ENCODE data around the gene GGA1.
"Not testable (repeated sequence)": the region's sequence is repeated elsewhere in the genome, so short reads cannot be mapped to it uniquely, and the experiment has no call there.

Gene GGA1

DNA sequence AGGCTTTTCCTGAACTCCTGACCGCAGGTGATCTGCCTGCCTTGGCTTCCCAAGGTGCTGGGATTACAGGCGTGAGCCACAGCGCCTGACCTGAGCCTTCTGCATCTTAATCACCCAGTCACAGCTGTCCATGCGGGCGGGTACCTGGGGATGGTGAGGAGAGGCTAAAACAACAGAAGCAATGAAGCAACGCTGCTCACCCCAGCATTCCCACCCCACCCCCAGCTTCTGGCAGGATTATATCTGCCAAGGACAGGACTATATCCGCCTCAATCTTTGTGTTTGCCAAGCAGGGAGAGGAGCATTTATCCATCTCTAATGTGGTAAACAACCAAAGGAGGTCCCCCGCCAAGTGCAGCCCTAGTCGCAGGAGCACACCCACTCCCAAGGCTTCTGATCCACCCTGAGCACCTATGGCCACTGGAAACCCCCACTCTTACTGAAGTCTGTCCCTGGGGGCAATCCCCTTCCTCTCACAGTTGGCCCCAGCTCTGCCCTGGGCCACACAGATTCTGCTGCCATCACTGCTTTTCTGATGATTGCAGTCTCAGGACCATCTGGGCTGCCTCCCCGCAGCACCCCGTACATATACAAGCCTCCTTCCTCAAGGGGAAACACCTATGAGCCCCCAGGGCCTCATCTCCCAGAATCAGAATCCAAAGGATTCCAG, 20.0 kb upstream of the GGA1 start:
- TF ChIP-seq POU2F2 (IDR thresholded peaks at IDR 0.05; ENCODE audit: low read depth, low read length): no peak
- DNase-seq (ENCODE audit: insufficient read length, low spot score) (no peak), FAIRE-seq (no peak)

- DNase-seq (ENCODE audit: insufficient read length, low spot score) (no peak), FAIRE-seq (no peak)
- no peak for TF ChIP-seq POU2F2 (IDR thresholded peaks at IDR 0.05; ENCODE audit: low read depth, low read length)
- TF ChIP-seq PAX5 (IDR thresholded peaks at IDR 0.05; ENCODE audit: insufficient read depth, low read length, severe bottlenecking): no peak
- TF ChIP-seq POLR2A (IDR thresholded peaks at IDR 0.05; ENCODE audit: low read depth, low read length): no peak
- TF ChIP-seq POLR2AphosphoS5 (IDR thresholded peaks at IDR 0.05; ENCODE audit: low read depth, low read length): no peak
- no peak for TF ChIP-seq SPI1 (IDR thresholded peaks at IDR 0.05; ENCODE audit: low read depth, low read length)
- TF ChIP-seq TAF1 (IDR thresholded peaks at IDR 0.05; ENCODE audit: low read depth, low read length): no peak
These were observed 19.0 kb upstream of the GGA1 start for GRCh38 chr22:37589636-37590035.

DNA sequence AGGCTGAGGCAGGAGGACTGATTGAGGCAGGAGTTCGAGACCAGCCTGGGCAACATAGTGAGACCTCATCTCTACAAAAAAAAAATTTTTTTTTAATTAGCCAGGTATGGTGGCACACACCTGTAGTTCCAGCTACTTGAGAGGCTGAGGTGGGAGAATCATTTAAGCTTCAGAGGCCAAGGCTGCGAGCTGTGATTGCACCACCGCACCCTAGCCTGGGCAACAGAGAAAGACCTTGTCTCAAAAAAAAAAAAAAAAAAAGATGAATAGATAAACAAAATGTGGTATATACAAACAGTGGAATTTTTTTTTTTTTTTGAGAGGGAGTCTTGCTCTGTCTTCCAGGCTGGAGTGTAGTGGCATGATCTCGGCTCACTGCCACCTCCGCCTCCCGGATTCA, 17.6 kb upstream of the GGA1 start:
- FAIRE-seq; DNase-seq (ENCODE audit: insufficient read length, low spot score): not testable (repeated sequence)

GRCh38 chr22:37591823-37592404, 16.7 kb upstream of the GGA1 start:
- DNase-seq (ENCODE audit: insufficient read length, low spot score) (no peak), FAIRE-seq (no peak)

DNA sequence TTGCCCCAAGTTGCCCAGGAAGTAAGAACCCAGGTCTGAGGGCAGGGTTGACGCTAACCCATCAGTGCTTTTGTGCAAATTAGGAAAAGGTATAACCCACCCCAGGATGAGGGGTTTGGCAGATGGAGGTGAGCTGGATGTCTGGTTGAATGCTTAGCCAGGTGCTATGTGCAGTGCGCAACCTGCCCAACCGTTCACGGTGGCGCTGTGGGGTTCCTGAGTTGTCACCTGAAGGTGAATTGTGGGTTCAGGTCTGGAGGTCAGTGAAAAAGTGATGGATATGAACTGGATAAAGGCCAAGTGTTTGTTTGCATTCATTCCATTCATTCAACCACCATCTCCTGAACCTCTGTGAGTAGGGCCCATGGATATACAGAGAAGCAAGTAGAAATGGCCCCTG, 14.4 kb upstream of the GGA1 start:
- DNase-seq (ENCODE audit: insufficient read length, low spot score): no peak
- no peak for FAIRE-seq
- no peak for TF ChIP-seq TAF1 (IDR thresholded peaks at IDR 0.05; ENCODE audit: low read depth, low read length)
- TF ChIP-seq POU2F2 (IDR thresholded peaks at IDR 0.05; ENCODE audit: low read depth, low read length): no peak
- no peak for TF ChIP-seq PAX5 (IDR thresholded peaks at IDR 0.05; ENCODE audit: insufficient read depth, low read length, severe bottlenecking)
- no peak for TF ChIP-seq POLR2AphosphoS5 (IDR thresholded peaks at IDR 0.05; ENCODE audit: low read depth, low read length)
- TF ChIP-seq POLR2A (IDR thresholded peaks at IDR 0.05; ENCODE audit: low read depth, low read length): no peak
- no peak for TF ChIP-seq SPI1 (IDR thresholded peaks at IDR 0.05; ENCODE audit: low read depth, low read length)

More at GRCh38 chr22:37591823-37592404, 16.7 kb upstream of the GGA1 start:
- no peak for TF ChIP-seq SPI1 (IDR thresholded peaks at IDR 0.05; ENCODE audit: low read depth, low read length)
- TF ChIP-seq TAF1 (IDR thresholded peaks at IDR 0.05; ENCODE audit: low read depth, low read length): no peak

DNA sequence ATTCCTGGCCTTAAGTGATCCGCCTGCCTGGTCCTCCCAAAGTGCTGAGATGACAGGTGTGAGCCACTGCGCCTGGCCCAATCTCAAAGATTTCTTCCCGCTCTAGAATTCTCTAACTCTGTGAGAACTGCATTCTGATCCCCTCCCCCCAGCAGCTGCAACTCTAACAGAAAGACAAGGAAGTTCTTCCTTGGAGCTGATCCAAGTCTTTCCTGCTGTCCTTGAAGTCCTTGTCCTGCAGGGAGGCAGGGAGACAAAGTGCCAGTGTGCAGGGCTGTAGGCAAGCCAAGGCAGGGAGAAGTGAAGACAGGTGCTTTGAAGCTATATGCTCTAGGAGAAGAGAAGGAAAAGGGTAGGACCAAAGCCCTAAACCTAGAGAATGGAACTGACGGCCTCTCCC, 9.5 kb upstream of the GGA1 start:
- FAIRE-seq (no peak), DNase-seq (ENCODE audit: insufficient read length, low spot score) (no peak)
- TF ChIP-seq POLR2AphosphoS5 (IDR thresholded peaks at IDR 0.05; ENCODE audit: low read depth, low read length): no peak
- TF ChIP-seq POU2F2 (IDR thresholded peaks at IDR 0.05; ENCODE audit: low read depth, low read length): no peak
- TF ChIP-seq SPI1 (IDR thresholded peaks at IDR 0.05; ENCODE audit: low read depth, low read length): no peak
- no peak for TF ChIP-seq TAF1 (IDR thresholded peaks at IDR 0.05; ENCODE audit: low read depth, low read length)
- TF ChIP-seq POLR2A (IDR thresholded peaks at IDR 0.05; ENCODE audit: low read depth, low read length): no peak
- no peak for TF ChIP-seq PAX5 (IDR thresholded peaks at IDR 0.05; ENCODE audit: insufficient read depth, low read length, severe bottlenecking)

- TF ChIP-seq SPI1 (IDR thresholded peaks at IDR 0.05; ENCODE audit: low read depth, low read length): no peak
- no peak for TF ChIP-seq POU2F2 (IDR thresholded peaks at IDR 0.05; ENCODE audit: low read depth, low read length)
- no peak for TF ChIP-seq POLR2A (IDR thresholded peaks at IDR 0.05; ENCODE audit: low read depth, low read length)
- TF ChIP-seq TAF1 (IDR thresholded peaks at IDR 0.05; ENCODE audit: low read depth, low read length): no peak
- no peak for TF ChIP-seq POLR2AphosphoS5 (IDR thresholded peaks at IDR 0.05; ENCODE audit: low read depth, low read length)
- TF ChIP-seq PAX5 (IDR thresholded peaks at IDR 0.05; ENCODE audit: insufficient read depth, low read length, severe bottlenecking): no peak
- FAIRE-seq (no peak), DNase-seq (ENCODE audit: insufficient read length, low spot score) (no peak)
These were observed 7.5 kb upstream of the GGA1 start for GRCh38 chr22:37601203-37601539.

- DNase-seq (ENCODE audit: insufficient read length, low spot score) (no peak), FAIRE-seq (peak; percentile 91)
- TF ChIP-seq POU2F2 (IDR thresholded peaks at IDR 0.05; ENCODE audit: low read depth, low read length): peak; percentile 98
- TF ChIP-seq POLR2A (IDR thresholded peaks at IDR 0.05; ENCODE audit: low read depth, low read length): no peak
These were observed 6.8 kb upstream of the GGA1 start for GRCh38 chr22:37601540-37602442.

DNA sequence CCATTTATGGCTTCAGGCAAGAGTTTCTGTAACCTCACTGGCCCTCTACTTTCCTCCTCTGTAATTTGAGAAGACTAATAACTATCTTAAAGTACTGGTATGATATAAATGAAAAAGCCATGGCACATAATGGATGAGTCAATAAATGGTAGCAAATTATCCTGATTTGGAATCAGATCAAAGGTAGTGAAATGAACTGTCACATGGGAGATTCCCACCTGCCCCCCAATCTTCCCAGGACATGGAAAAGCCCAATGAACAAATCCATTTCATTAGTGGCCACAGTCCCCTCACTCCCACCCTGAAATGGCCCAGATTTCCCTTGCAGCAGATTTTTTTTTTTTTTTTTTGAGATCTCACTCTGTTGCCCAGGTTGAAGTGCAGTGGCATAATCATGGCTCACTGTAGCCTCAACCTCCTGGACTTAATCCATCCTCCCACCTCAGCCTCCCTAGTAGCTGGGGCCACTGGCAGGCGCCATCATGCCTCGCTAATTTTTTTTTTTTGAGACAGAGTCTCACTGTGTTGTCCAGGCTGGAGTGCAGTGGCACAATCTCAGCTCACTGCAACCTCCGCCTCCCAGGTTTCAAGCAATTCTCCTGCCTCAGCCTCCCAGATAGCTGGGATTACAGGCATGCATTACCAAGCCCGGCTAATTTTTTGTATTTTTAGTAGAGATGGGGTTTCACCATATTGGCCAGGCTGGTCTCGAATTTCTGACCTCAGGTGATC, 5.9 kb upstream of the GGA1 start:
- FAIRE-seq; DNase-seq (ENCODE audit: insufficient read length, low spot score): not testable (repeated sequence)

- no peak for DNase-seq (ENCODE audit: insufficient read length, low spot score)
- TF ChIP-seq TAF1 (IDR thresholded peaks at IDR 0.05; ENCODE audit: low read depth, low read length) (no peak), SPI1 (IDR thresholded peaks at IDR 0.05; ENCODE audit: low read depth, low read length) (no peak), POLR2A (IDR thresholded peaks at IDR 0.05; ENCODE audit: low read depth, low read length) (no peak), PAX5 (IDR thresholded peaks at IDR 0.05; ENCODE audit: insufficient read depth, low read length, severe bottlenecking) (no peak), POLR2AphosphoS5 (IDR thresholded peaks at IDR 0.05; ENCODE audit: low read depth, low read length) (no peak)
- FAIRE-seq: no peak
These were observed 4.6 kb upstream of the GGA1 start for GRCh38 chr22:37604074-37604473.
